Measurements from ENCODE around the gene POLD1.

Gene POLD1

GRCh38 chr19:50365434-50366306 is 18.5 kb upstream of the POLD1 start, which contains the start of gene NAPSA:
Gene NAPSA (minus strand): TSS chr19:50365639. CDS start chr19:50365621, 18 bp downstream.
- DNase-seq (ENCODE audit: low read depth in 1 of 2, low spot score in 1 of 2), result no peak

- peak; percentile 56 to 73 for DNase-seq (ENCODE audit: low read depth in 1 of 2, low spot score in 1 of 2)
These were observed 15.2 kb upstream of the POLD1 start for GRCh38 chr19:50368649-50369570.

GRCh38 chr19:50371914-50372475 is 12.2 kb upstream of the POLD1 start:
- DNase-seq (ENCODE audit: low read depth in 1 of 2, low spot score in 1 of 2), result no peak

- peak; percentile 85 to 86 for DNase-seq (ENCODE audit: low read depth in 1 of 2, low spot score in 1 of 2)
These were observed 7.7 kb upstream of the POLD1 start, which contains the start of gene NR1H2 for GRCh38 chr19:50376166-50377050. Gene NR1H2 (plus strand): TSS chr19:50376457. CDS start chr19:50377606, 1,149 bp downstream.

GRCh38 chr19:50377051-50377461 is 7.1 kb upstream of the POLD1 start:
- peak in 1 of 2 donors; percentile 36 for DNase-seq (ENCODE audit: low read depth in 1 of 2, low spot score in 1 of 2)

- no peak for DNase-seq (ENCODE audit: low read depth in 1 of 2, low spot score in 1 of 2)
These were observed 6.6 kb upstream of the POLD1 start for GRCh38 chr19:50377517-50377916.

- no peak for DNase-seq (ENCODE audit: low read depth in 1 of 2, low spot score in 1 of 2)
These were observed 5.8 kb upstream of the POLD1 start for GRCh38 chr19:50378169-50378862.

GRCh38 chr19:50378863-50379236 is 5.3 kb upstream of the POLD1 start:
- no peak for DNase-seq (ENCODE audit: low read depth in 1 of 2, low spot score in 1 of 2)

GRCh38 chr19:50379602-50380001 is 4.5 kb upstream of the POLD1 start:
- DNase-seq (ENCODE audit: low read depth in 1 of 2, low spot score in 1 of 2), result no peak

GRCh38 chr19:50380137-50380536 is 4.0 kb upstream of the POLD1 start:
- DNase-seq (ENCODE audit: low read depth in 1 of 2, low spot score in 1 of 2), result no peak

GRCh38 chr19:50380751-50381151 is 3.4 kb upstream of the POLD1 start:
- DNase-seq (ENCODE audit: low read depth in 1 of 2, low spot score in 1 of 2), result no peak

- no peak for DNase-seq (ENCODE audit: low read depth in 1 of 2, low spot score in 1 of 2)
These were observed 2.0 kb upstream of the POLD1 start for GRCh38 chr19:50381881-50382729.

GRCh38 chr19:50383001-50383851 is 921 bp upstream of the POLD1 start:
- no peak for DNase-seq (ENCODE audit: low read depth in 1 of 2, low spot score in 1 of 2)

GRCh38 chr19:50384685-50385535 is 763 bp downstream of the POLD1 start:
- DNase-seq (ENCODE audit: low read depth in 1 of 2, low spot score in 1 of 2), result no peak

GRCh38 chr19:50387176-50387867 is 3.2 kb downstream of the POLD1 start:
- DNase-seq (ENCODE audit: low read depth in 1 of 2, low spot score in 1 of 2), result no peak

- DNase-seq (ENCODE audit: low read depth in 1 of 2, low spot score in 1 of 2), result no peak
These were observed 3.7 kb downstream of the POLD1 start for GRCh38 chr19:50387868-50388245.

All from stimulated activated CD4-positive, alpha-beta T cell treated with anti-CD3 and anti-CD28 coated beads, Interleukin-15, amount 100 ng/mL, for 1 hour (primary cell).